Memory B cell (primary cell): ENCODE measurements around the gene KAT6B.

Experiments
- ATAC-seq: fragments of 150-1000 bp; cut with Tn5 transposase; 2 replicates; pipeline ENCODE4 v1.10.0; 2021; ENCODE audit warnings: low read depth, mild to moderate bottlenecking, moderate library complexity
- DNase-seq, 2 donors: peaks; one replicate each; pipeline ENCODE4 v3.0.0; 2022; ENCODE audit warnings: low spot score in 2 of 2
- H3K27ac Mint-ChIP-seq: one replicate; pipeline ENCODE4 v1.8.0; 2022; ENCODE audit warnings: mild to moderate bottlenecking, moderate library complexity, mixed read lengths
- H3K27me3 Mint-ChIP-seq: one replicate; pipeline ENCODE4 v1.8.0; 2022; ENCODE audit warnings: mixed read lengths
- H3K36me3 Mint-ChIP-seq: one replicate; pipeline ENCODE4 v1.8.0; 2022; ENCODE audit warnings: mild to moderate bottlenecking, mixed read lengths
- H3K4me1 Mint-ChIP-seq: one replicate; pipeline ENCODE4 v1.8.0; 2022; ENCODE audit warnings: mixed read lengths
- H3K4me3 Mint-ChIP-seq: one replicate; pipeline ENCODE4 v1.8.0; 2022; ENCODE audit warnings: mild to moderate bottlenecking, moderate library complexity, mixed read lengths
- H3K9me3 Mint-ChIP-seq: one replicate; pipeline ENCODE4 v1.8.0; 2022; ENCODE audit warnings: mixed read lengths

KAT6B gene

GRCh38 chr10:75032119-75032518, 205.7 kb downstream of the KAT6B start:
- no peak overlapping the region for H3K4me3 Mint-ChIP-seq
- H3K27ac Mint-ChIP-seq = no peak overlapping the region
- H3K9me3 Mint-ChIP-seq = no peaks in the 10 kb centered on the region
- DNase-seq = no peak
- H3K4me1 Mint-ChIP-seq = peaks cover 3% of the 10 kb centered on the region
- no peak for ATAC-seq
- peaks cover 18% of the 10 kb centered on the region for H3K36me3 Mint-ChIP-seq
- no peaks in the 10 kb centered on the region for H3K27me3 Mint-ChIP-seq

DNA sequence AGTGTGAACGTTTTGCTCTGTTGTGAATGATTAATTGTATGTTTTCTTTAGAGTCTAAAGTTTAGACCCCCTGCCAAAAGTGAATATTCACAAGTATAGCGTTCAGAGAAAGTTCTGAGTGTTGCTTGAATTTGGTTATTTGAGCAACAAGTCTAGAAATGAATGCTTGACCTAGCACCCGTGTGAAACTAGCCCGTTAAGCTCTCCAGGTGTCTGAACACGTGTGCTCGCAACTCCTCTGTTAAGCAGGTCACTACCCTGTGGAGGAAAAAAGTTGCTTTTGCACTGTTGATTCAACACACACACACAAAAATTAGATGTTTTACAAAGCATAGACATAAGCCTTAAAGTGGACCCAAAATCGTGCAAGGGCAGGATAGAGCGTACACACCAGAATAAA, 206.4 kb downstream of the KAT6B start:
- Mint-ChIP-seq H3K27ac (no peak overlapping the region), H3K9me3 (no peaks in the 10 kb centered on the region), H3K4me1 (peaks cover 3% of the 10 kb centered on the region), H3K4me3 (no peak overlapping the region), H3K36me3 (peaks cover 18% of the 10 kb centered on the region), H3K27me3 (no peaks in the 10 kb centered on the region)
- ATAC-seq (no peak), DNase-seq (no peak)

DNA sequence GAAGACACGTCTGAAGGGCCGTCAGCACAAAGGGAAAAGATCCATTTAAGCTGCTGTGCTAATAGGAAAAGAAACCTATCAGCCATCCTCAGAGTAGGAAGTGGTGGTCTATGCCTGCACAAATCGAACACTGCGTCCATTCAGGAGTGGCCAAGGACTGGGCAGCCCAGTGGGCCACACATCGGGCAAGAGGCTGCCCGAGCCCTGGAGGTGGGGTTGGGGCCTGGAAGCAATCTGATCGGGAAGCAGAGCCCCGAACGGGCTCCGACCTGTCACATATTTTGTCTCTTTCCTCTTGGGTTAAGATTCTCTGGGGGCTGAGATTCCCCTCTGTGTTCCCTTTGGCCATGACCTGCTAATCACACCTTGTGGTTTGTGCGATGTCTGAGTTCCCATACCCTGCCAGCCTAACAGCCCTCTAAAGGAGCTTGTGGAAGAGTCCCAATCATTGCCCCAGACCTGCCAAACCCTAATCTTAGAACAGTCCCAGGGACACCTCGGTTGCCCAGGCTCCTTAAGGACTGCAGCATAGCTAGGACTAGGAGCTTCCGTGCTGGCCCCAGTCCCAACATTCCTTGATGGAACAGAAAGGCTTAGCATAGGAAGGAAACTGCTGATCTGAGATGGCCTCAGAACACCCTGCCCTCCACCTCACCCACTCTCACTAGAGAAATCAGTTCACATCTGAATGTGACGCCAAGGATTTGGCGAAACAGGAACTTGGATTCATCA, 207.2 kb downstream of the KAT6B start:
- Mint-ChIP-seq H3K4me3 (no peak overlapping the region), H3K9me3 (no peaks in the 10 kb centered on the region), H3K4me1 (peaks cover 3% of the 10 kb centered on the region), H3K36me3 (peaks cover 14% of the 10 kb centered on the region), H3K27me3 (no peaks in the 10 kb centered on the region), H3K27ac (peak overlapping the region; percentile 62)
- ATAC-seq = no peak
- no peak for DNase-seq

- peaks cover 11% of the 10 kb centered on the region for H3K36me3 Mint-ChIP-seq
- no peak overlapping the region for H3K4me3 Mint-ChIP-seq
- DNase-seq (no peak), ATAC-seq (no peak)
- H3K27me3 Mint-ChIP-seq = no peaks in the 10 kb centered on the region
- H3K4me1 Mint-ChIP-seq = peaks cover 3% of the 10 kb centered on the region
- H3K9me3 Mint-ChIP-seq = no peaks in the 10 kb centered on the region
- H3K27ac Mint-ChIP-seq = peak overlapping the region; percentile 62
Observed at GRCh38 chr10:75034131-75034512, 207.7 kb downstream of the KAT6B start.

DNA sequence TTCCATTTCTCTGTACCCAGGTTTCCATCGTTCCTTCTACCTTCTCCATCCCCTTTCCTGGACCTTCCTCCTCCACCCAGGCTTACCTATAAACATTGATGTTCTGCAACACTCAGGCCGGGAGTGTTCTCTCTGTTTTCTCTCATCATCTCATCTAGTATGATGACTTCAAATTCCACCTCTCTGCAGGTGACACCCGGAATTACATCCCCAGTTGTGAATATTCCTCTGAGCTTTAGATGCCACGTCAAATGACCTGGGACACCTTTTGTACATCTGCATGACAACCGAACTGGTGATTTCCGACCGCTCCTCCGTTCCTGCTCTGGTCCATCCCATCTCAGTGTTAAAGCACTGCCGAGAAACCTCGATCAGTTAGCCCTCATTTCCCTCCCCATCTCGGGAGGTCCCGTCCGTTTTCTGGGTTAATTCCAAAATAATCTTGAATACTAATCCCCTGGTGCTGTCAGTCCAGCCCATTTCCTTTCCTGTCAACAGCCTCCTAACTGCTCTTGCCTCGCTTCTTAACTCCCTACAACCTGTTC, 208.4 kb downstream of the KAT6B start:
- ATAC-seq (no peak), DNase-seq (no peak)
- peak overlapping the region; percentile 12 for H3K27ac Mint-ChIP-seq
- H3K4me3 Mint-ChIP-seq = no peak overlapping the region
- no peaks in the 10 kb centered on the region for H3K9me3 Mint-ChIP-seq
- H3K4me1 Mint-ChIP-seq = peaks cover 3% of the 10 kb centered on the region
- H3K36me3 Mint-ChIP-seq = peaks cover 7% of the 10 kb centered on the region
- H3K27me3 Mint-ChIP-seq = no peaks in the 10 kb centered on the region

DNA sequence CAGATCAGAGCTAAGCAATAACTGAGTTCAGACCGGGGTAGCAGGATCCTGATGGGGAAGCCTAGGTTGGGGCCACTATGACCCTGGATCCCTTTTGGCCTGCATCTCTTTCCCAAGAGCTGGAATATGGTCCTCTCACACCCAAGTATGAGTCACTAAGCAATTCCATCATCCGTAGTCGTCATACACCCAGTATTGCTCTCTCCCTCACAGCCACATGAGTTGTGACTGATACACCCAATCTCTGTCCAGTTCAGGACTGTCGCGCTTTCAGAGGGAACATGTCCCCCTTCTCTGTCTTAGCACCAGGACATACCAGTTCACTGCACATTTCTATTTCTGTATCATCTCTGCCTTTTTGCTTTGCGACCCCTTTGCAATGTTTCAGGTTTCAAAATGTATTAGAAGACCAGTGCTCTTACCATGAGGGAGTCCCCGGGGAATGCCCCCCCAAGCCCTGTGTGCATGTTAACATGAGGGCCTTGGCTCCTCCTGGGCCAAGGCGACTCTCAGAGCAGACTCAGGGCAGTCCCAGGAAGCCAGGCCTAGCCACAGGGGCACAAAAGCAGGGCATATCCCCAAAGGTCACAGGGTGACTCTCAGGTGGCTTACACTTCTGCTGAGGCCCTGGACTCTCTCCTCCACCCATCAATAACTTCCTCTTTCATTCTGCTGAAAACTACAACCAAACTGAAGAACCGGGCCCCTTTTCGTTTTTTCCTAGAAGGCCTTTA, 209.7 kb downstream of the KAT6B start:
- peaks cover 3% of the 10 kb centered on the region for H3K4me1 Mint-ChIP-seq
- no peaks in the 10 kb centered on the region for H3K9me3 Mint-ChIP-seq
- ATAC-seq (peak; percentile 59), DNase-seq (no peak)
- peak overlapping the region; percentile 29 for H3K27ac Mint-ChIP-seq
- no peaks in the 10 kb centered on the region for H3K27me3 Mint-ChIP-seq
- H3K36me3 Mint-ChIP-seq = no peaks in the 10 kb centered on the region
- no peak overlapping the region for H3K4me3 Mint-ChIP-seq

DNA sequence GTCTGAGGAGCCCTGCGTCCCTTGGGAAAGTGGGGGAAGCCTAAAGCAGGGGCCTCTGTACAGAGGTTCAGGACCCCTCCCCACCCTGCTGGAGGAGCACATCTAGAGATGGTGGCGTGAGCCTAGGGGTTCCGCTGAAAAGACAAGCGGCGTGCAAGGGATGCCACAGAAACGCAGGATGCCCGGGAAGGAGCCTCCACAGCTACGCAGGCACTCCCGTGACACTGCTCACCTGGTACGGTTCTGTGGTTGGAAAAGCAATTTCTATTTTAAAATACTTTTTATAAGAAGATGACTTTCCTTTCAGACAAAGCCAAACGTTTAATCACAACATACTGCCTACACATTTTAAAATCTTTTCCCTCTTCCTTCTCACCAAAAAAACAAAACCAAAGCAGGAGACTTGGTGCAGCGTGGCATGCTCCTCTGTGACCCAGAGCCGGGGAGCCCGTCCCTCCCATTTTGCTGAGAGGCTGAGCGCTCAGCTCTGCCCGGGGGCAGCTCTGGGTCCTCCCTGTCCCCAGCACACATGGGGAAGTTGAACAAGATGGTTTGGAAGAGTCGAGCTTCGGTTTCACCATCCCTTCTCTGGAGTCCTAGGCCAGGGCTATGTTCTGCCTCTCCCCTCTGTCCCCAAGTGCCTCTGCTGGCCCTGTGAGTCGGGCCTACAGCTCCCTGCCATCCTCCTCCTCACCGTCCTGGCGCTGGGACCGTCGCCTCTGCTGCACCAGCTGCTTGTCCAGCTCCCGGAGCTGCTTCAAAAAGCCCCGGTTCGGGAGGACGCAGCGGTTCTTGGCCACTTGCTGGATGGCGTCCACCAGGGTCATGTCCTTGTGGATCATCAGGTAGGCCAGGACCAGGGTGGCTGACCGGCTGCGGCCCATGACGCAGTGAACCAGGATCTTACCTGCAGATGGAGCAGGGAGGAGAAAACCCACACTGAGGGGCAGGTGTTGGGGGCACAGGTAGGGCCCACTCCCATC, 211.1 kb downstream of the KAT6B start:
- Mint-ChIP-seq H3K36me3 (no peaks in the 10 kb centered on the region), H3K27me3 (no peaks in the 10 kb centered on the region), H3K27ac (peak overlapping the region; percentile 29), H3K4me3 (no peak overlapping the region), H3K9me3 (no peaks in the 10 kb centered on the region), H3K4me1 (peaks cover 3% of the 10 kb centered on the region)
- no peak for DNase-seq
- ATAC-seq = no peak

DNA sequence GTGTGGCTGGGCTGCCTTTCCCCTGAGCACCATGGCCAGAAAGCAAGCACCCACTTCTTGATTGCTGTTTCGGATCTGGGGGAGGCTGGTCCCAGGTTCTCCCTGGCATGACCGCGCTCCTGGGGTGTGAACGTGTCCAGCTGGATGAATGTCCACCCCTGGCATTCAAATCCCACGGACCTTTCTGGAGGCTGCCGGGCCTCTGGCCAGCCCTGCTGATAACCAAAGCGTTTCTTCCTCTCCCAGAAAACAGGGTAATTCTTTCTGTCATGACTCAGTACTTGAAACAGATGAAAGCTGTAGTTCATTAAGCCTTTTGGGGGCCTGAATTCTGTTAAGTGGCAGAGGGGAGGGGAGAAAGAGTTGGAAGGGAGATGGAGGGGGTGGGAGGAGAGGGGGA, 211.9 kb downstream of the KAT6B start:
- DNase-seq = no peak
- H3K4me1 Mint-ChIP-seq = peaks cover 3% of the 10 kb centered on the region
- H3K4me3 Mint-ChIP-seq = no peak overlapping the region
- H3K36me3 Mint-ChIP-seq = no peaks in the 10 kb centered on the region
- no peak for ATAC-seq
- H3K27ac Mint-ChIP-seq = no peak overlapping the region
- no peaks in the 10 kb centered on the region for H3K9me3 Mint-ChIP-seq
- H3K27me3 Mint-ChIP-seq = no peaks in the 10 kb centered on the region

- Mint-ChIP-seq H3K27ac (no peak overlapping the region), H3K4me1 (peaks cover 3% of the 10 kb centered on the region)
Observed at GRCh38 chr10:75040576-75040975, 214.2 kb downstream of the KAT6B start.

DNA sequence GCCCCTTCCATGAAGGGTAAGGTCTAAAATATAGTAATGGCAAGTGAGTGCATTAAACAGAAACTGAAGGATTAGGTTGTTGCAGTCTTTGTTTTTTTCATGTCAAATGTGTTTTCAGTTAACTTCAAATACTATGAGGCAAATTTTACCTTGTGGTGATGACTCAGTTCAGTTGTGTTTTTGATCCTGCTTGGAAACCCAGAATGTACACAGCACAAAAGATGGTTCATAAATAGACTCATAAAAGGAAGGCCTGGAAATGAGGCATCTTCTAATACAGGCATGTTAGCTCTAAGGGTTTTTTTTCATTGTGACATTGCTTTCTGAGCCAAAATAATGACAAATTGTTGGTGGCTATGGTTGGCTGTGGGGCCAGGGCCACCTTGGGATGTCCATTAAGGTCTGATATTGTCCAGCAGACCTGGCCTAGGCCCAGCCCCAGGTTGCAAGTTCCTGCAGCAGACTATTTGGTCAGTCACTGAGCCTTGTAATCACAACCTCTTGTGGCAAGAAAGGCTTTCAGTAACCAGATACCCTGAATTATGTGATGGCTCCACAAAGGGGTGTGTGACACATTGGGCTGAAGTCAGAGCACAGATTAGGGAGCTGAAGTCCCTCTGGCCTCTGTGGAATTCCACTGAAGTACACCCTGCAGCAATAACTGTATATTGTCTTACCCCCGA, 216.0 kb downstream of the KAT6B start:
- no peaks in the 10 kb centered on the region for H3K9me3 Mint-ChIP-seq
- H3K27me3 Mint-ChIP-seq = peaks cover 9% of the 10 kb centered on the region
- no peaks in the 10 kb centered on the region for H3K36me3 Mint-ChIP-seq
- ATAC-seq (no peak), DNase-seq (no peak)
- H3K4me1 Mint-ChIP-seq = no peaks in the 10 kb centered on the region
- no peak overlapping the region for H3K27ac Mint-ChIP-seq
- no peak overlapping the region for H3K4me3 Mint-ChIP-seq

More at GRCh38 chr10:75040576-75040975, 214.2 kb downstream of the KAT6B start:
- Mint-ChIP-seq H3K27me3 (peaks cover 6% of the 10 kb centered on the region), H3K36me3 (no peaks in the 10 kb centered on the region), H3K9me3 (no peaks in the 10 kb centered on the region), H3K4me3 (no peak overlapping the region)
- ATAC-seq (no peak), DNase-seq (no peak)

DNA sequence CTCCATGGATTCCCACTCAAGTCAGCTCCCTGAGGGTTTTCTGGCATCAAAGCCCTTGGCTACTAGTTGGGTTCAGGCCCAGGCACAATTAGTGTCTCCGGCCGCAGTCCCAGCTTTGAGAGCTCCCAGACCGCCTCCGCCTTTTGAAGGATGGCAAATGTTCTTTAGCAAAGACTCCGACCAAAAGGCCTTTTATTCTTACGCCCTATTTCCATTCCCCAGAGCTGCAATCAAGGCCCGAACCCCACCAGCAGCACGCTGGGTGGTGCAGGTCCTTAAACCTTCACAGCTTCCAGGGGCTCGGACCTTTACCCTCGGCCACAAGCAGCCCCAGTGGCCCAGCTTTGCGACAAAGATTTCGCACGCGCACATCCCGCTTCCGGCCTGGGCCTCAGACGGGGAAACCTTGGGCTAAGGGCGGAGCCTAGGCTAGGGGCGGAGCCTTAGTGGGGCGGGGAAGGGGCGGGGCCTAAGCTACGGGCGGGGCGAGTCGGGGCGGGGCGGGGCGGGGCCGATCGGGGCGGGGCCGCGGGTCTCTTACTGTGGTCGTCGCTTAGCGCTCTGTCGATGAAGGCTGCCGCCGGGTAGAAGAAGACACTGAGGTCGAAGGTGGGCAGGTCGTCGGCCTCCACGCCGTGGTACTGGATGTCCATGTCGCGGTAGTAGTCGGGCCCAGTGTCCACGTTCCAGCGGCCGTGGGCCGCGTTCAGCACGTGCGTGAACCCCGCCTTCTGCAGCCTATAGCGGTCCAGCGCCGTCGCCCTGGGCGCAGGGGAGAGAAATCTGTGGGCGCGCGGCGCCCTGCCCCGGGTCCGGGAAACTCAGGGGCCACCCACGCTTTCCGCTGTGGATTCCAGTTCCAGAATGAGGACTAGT, 217.1 kb downstream of the KAT6B start:
- peak overlapping the region; percentile 53 for H3K4me3 Mint-ChIP-seq
- DNase-seq = peak; percentile 8 to 30
- no peak overlapping the region for H3K27ac Mint-ChIP-seq
- no peaks in the 10 kb centered on the region for H3K4me1 Mint-ChIP-seq
- peak; percentile 72 for ATAC-seq
- no peaks in the 10 kb centered on the region for H3K9me3 Mint-ChIP-seq
- H3K36me3 Mint-ChIP-seq = no peaks in the 10 kb centered on the region
- peaks cover 9% of the 10 kb centered on the region for H3K27me3 Mint-ChIP-seq

- ATAC-seq (no peak), DNase-seq (no peak)
- Mint-ChIP-seq H3K27ac (no peak overlapping the region), H3K4me1 (no peaks in the 10 kb centered on the region), H3K9me3 (no peaks in the 10 kb centered on the region), H3K27me3 (peaks cover 11% of the 10 kb centered on the region), H3K36me3 (no peaks in the 10 kb centered on the region), H3K4me3 (no peak overlapping the region)
Observed at GRCh38 chr10:75048669-75049098, 222.3 kb downstream of the KAT6B start.
